ENCODE measurements around the gene STRIP2.
"Not testable (repeated sequence)": the region's sequence is repeated elsewhere in the genome, so short reads cannot be mapped to it uniquely, and the experiment has no call there.

Gene STRIP2, protein sequence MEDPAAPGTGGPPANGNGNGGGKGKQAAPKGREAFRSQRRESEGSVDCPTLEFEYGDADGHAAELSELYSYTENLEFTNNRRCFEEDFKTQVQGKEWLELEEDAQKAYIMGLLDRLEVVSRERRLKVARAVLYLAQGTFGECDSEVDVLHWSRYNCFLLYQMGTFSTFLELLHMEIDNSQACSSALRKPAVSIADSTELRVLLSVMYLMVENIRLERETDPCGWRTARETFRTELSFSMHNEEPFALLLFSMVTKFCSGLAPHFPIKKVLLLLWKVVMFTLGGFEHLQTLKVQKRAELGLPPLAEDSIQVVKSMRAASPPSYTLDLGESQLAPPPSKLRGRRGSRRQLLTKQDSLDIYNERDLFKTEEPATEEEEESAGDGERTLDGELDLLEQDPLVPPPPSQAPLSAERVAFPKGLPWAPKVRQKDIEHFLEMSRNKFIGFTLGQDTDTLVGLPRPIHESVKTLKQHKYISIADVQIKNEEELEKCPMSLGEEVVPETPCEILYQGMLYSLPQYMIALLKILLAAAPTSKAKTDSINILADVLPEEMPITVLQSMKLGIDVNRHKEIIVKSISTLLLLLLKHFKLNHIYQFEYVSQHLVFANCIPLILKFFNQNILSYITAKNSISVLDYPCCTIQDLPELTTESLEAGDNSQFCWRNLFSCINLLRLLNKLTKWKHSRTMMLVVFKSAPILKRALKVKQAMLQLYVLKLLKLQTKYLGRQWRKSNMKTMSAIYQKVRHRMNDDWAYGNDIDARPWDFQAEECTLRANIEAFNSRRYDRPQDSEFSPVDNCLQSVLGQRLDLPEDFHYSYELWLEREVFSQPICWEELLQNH

DNA sequence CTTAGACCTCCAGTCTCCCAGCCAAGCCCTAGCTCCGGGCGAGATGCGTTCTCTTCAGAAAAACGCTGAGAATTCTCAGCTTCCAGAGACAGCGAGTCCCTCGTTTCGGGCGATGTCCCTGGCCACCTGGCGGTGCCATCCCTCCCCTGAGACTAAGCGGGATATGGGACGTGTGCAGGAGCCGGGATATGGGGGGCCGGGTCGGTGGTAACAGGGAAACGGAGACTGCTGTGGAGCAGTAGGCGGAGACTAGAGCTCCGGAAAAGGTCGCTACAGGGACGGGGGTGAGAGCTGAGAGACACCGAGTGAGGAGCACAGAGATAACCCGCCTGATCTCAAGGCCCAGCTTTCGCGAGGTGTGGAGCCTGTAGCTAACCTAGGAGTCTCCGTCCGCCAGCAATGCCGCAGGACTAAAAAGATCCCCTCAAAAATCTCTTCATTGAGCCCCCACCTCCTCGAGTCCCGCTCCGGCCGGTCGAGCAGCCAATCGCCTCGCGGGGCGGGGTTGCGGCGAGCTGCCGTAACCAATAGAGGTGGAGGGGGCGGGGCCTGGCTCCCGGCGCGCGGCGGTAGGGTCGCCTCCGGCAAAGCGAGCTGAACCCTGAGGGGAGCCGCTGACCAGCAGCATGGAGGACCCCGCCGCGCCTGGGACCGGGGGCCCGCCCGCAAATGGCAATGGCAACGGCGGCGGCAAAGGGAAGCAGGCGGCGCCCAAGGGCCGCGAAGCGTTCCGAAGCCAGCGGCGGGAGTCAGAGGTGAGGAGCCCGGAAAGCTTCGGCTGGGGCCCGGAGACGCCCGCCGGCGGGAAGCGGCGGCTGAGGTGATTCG lies at the start of gene STRIP2:
TSS of gene STRIP2 (plus strand) at position 586 of the 828 bp plus-strand sequence. CDS start at position 627, 41 bp downstream.
- DNase-seq = peak; percentile 92

DNA sequence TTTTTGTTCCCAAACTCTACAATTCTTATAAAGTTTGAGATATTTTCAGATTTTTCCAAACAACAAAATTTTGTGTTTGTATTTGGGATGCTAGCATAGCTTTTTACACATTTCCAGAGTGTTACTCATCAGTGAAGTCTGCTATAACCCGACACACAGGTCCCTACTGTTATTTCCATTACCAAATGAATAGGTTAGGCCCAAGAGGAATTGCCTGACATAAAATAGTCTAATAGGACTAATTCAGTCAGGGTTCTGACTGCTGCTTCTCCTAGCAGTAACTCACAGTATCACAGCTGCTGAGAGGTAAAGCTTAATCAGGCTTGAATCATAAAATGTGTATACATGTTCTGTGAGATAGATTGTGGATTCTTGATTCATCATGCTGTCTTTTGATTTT lies 49.1 kb upstream of the STRIP2 start:
- DNase-seq = no peak

DNA sequence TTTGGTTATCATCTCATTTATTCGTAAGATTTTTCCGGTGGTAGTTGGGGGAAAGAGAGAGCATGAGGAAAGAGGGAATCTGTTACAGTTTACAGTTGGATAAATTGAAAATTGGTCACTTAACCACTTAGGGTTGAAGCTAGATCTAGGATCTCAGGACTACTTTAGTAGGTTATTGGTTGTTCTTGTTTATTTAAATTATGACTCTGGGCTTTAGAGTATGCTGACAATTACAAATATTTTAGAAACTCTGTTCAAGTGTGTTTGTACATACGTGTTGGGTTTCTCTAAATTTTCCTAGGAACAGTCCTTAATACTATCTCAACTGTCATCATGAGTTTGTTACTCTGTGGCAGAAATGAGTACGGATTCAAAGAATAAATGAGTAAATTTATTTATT lies 48.6 kb upstream of the STRIP2 start:
- no peak for DNase-seq

DNA sequence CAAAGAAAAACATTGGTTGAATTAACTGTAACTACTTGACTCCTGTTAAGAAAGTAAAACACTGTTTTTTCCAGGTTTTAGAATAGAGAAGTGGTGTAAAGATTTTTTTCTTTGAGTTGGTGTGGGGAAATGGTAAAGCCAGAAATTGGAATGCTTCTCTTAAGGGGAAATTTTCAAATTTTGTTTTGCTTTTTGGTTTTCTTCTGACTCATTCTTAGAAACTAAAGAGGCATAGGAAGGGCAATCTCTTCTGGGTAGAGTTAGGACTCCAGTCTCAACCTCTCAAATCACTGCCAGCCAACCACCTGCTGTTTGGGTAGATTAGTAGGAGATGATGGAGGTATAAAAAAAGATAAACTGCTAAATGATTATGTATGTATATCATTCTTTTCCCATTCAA lies 47.7 kb upstream of the STRIP2 start:
- no peak for DNase-seq

DNA sequence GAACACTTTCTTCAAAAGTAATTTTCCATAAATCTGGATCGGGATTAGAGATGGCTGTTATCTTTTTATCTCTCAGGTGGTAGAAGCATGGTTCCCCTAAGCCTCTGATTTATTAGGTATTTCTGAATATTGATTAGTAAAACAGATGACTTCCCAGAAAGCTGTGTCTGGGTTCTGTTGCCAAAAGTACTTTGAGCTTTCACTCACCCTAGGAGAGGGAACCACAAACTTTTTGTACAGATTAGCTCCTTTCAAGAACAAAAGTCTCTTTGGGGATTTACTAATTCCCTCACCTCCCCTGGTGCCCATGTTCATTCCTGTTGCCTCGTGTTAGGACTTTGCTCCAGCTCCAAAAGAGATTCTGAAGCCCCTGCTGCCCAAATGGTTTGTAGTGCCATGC lies 46.7 kb upstream of the STRIP2 start:
- DNase-seq = no peak

DNA sequence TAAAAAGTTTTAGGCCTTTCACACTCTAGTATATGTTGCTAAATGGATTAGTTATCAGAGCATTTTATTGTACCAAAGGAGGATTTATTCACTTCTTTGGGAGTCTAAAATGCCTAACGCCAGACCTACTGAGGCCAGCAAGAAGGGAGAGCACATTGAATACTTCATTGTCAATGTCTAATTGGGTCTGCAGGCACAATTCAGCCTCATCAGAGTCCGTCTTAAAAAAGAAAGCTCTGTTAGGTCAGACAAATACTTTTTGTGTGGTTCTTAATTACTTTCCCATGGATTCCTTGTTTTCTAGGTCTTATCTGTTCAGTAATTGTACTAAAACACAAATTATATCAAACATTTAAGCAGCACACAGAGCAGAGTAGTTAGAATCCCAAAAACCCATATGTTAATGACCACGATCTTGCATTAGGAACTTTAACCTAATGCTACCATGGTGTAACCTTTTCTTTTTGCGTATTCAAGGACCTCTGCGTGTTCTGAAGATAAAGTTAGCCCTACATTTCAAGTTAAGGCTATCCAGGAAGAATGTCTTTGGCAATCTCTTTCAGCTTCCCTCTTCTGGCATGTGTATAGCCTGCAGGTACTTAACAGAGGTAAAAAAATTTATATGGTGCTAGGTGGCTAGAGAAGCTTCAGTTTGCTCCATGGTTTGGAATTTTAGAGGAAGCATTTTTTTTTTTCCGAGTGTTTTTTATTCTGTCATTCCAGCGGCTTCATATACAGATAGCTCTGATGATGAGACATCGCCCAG lies 45.7 kb upstream of the STRIP2 start:
- no peak for DNase-seq

DNA sequence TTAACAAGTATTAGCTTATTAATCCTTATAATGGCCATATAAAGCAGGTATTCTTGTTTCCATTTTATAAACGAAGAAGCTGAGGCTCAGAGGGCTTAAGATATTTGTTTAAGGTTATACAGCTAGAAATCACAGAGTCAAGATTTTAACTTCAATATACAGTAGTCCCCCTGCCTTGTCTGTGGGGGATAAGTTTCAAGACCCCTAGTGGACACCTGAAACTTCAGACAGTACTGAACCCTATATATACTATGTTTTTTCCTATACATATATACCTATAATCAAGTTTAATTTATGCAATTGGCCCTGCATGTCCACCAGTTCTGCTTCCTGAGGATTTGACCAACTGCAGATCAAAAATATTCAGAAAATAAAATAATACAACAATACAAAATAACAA lies 44.4 kb upstream of the STRIP2 start:
- no peak for DNase-seq

DNA sequence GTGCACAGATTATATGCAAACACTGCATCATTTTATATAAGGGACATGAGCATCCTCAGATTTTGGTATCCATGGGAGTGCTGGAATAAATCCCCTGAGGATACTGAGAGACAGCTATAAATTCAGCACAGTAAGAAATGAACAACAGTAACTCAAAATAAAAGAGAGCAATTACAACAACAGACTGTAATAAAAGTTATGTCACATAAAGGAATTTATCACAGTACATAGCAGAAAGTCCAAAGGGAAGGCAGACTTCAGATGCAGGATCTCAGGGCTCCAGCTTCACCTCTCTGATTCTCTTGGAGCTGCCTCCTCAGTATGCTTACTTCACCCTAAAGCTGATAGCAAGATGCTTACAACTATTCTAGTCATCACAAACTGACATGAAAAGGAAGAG lies 43.9 kb upstream of the STRIP2 start:
- no peak for DNase-seq

DNA sequence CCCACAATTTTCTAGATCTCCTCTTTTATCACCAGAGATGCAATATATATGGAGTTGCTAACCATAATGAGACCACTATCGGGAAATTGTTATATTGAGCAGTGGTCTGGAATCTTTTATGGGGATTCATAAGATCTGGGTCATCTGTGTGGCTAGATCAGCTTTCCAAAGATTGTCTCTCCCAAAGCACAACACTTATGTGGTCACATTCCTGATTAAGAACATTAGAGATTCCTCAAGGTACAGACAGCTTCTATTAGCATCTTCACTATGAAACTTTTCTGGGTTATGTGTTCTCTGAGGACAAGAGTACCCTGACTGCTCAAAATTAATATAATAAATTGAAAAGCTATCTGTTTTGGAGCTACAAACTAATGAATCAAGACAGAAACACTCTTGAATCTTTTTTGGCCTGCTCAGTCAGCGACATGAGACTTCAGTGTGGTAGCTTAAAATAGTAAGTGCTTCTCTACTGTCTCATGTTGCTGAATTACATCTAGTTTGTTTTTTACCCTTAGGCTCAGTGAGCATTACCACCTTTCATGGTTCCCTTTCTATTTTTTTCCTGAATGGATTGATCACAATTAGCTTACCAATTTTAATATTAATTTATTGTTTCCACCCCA lies 42.6 kb upstream of the STRIP2 start:
- DNase-seq = no peak

DNA sequence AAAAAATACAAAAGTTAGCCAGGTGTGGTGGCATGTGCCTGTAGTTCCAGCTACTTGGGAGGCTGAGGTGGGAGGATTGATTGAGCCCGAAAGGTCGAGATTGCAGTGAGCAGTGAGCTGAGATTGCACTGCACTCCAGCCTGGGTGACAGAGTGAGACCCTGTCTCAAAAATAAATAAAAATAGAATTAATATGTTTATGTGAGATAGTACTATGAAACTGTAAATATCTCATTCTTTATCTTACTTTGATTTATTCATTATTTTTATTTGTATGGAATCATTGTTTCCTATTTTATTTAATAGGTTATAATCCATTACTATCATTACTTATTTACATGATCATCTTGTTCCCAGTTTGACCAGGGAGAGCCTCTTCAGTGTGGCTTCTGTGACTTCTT lies 41.0 kb upstream of the STRIP2 start:
- DNase-seq = no peak

DNA sequence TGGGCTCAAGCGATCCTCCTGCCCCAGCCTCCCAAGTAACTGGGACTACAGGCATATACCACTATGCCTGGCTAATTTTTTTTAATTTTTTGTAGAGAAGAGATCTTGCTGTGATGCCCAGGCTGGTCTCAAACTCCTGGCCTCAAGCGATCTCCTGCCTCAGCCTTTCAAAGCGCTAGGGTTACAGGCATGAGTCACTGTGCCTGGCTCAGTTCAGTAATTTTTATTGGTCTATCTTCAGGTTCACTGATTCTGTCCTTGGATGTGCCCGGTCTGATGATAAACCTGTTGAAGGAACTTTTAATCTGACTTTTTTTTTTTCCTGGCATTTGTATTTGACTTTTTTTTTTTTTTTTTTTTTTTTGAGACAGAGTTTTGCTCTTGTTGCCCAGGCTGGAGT lies 40.1 kb upstream of the STRIP2 start:
- no peak for DNase-seq

DNA sequence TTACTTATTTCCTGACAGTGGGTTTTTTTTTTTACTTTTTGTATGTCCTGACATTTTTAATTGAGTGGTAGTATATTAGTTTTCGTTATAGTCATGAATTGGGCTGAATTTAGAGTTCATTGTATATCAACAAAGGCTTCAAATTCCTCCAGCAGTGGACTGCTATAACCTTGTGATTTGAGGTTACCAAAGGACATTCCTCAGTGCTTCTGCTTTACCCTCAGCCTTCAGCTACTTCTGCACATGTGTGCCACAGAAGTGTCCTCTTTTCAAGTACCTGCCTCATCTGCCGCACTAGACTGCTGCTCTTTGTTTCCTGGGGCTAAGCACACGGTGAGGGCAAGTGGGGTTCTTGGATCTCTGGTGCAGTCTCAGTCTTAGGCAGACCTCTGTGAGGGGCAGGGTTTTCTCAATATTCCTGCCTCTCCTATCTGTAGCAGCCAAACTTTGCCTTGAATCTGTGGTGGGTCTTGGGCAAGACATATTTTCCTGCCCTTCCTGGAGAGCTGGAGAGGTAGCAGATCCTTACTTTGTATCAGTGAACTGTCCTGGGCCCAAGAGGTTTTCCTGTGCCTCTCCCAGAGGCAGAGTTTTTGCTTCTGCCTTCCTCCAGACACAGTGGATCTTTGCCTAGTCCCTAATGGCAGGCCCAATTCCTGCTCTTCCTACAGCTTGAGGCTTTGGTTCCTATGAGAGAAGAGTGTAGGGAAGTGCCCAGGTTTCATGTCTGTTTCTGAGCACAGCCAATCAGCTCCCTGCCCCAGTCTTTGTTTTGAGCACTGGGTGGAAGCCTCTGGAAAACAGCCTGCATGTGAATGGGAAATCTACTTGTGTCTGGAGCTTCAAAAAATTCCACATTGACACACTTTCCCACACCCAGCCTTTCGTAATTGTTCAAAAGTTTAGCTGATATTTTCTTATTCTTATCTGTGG lies 39.0 kb upstream of the STRIP2 start:
- no peak for DNase-seq

DNA sequence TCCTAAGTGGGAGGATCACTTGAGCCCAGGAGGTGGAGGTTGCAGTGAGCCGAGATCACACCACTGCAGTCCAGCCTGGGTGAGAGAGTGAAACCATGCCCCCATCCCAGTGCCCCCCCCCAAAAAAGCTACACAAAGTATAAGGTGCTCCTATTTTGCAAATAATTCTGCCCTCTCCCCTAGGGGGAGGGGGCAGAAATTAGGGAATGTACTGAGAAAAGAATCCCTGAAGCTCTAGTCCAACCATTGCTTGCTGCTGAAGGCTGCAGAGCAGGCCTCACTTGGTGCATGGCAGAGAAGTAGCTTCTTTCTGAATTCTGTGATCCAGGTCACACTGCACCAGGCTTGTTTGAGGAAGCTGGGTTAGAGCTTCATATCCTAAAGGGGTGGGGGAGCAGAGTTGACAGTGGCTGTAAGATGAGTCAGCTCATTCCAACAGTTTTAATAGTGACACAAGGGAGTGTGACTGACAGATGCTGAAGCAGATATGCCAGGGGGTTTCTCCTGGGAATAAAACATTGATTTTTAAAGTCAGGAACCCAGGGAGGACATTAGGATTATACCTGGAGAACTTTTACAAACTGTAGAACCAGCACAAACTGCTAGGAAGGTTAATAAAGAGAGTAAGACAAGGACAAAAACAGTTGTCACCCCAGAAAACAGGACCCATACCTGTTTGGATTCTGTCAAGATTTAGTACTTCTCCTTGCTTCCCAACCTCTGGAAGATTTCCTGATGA lies 32.8 kb upstream of the STRIP2 start:
- DNase-seq = no peak

DNA sequence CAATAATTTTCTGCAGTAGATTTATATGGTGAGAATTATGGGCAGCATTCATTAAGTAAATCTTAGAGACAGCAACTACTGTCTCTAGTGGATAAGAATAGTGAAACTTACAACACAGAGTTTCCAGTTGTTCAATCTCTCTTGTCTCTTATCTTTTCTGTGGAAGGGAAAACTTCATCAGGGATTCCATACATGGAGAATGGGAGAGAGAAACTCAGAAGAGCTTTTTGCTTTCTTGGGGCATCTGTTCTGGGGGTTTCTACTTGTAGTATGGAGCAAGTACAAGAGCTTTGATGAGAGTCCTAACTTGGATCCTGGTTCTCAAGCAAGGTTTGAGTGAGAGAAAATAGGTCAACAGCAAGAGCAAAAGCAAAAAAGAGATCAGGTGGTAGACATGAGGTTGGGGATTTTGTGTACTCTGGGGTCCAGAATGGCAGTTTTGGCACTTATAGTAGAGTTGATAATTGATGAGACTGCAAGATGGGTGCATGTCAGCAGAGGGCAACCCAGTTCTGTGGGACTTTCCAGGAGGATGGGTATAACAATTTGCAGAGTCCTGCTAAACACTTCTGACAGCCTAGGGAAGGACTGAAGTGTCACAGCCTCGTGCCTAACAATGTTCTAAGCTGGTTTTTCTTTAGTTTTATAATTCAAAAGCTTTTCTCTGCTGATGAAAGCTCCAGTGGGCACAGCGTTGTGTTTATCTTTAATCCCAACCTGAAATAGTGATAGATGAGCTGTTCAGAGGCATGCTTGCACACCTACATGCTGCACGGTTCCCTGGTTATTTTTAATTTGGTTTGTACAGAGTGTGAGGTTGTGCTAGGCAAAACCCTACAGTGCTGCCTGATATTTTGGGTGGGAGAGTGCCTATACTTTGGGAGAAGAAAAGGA lies 32.0 kb upstream of the STRIP2 start:
- peak; percentile 7 for DNase-seq

DNA sequence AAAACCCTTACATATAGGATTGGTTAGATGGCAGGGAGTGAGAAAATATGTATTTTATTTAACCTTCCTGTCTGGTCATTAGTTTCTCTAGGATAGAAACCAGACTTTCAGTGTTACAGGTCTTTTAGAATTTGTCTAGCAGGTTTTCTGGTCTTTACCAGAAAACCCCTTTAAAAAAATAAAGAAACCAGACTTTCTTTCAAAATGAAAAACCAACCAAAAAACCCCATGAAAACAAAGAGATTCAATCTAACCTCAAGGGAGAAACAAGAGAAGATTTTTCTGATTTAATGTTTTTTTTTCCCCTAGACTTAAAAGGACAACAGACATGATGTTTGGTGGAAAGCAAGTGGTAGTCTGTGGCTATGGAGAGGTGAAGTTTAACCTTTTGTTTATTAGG lies 28.7 kb upstream of the STRIP2 start:
- no peak for DNase-seq

DNA sequence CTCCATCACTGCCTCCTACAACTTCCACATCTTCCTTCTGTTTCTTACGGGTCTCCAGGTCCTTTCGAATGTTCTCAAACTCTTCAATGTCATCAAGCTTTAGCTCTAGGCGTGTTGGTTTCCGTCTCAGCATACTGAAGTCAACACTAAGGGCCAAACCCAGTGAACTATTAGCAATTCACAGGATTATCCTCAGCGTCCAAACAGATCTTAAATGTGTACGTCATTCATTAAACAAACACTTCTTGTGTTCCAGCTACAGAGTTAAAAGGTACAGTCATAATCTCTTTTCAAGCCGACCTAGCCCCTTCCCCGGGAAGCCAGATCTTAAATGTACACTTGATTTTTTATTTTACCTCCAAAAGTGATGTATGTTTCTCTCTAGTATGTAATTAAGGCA lies 24.0 kb upstream of the STRIP2 start:
- DNase-seq = not testable (repeated sequence)

DNA sequence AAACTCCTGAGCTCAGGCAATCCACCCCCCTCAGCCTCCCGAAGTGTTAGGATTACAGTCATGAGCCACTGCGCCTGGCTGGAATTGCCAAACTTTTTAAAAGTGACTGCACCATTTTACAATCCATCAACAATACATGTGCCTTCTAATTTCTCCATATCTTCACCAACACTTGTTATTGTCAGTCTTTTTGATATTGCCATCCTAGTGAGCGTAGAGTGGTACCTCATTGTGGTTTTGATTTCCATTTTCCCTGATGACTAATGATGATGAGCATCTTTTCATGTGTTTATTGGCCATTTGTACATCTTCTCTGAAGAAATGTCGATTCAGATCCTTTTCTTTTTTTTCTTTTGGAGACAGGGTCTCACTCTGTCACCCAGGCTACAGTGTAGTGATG lies 21.7 kb upstream of the STRIP2 start:
- DNase-seq = no peak

DNA sequence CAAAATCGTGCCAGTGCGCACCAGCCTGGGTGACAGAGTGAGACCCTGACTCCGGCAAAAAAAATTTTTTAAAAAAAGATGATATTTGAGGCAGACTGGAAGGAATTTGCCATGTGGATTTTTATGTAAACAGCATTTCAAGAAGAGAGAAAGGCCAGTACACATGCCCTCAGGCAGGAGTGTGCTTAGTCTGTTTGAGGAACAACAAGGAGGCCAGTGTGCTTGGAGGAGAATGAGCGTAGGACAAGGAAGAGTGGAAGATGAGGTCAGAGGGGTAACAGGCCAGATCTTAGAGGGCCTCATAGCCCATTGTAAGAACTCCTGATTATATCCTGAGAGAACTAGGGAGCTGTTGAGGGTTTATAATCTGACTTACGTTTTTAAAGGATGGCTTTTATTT lies 17.2 kb upstream of the STRIP2 start:
- DNase-seq = no peak

DNA sequence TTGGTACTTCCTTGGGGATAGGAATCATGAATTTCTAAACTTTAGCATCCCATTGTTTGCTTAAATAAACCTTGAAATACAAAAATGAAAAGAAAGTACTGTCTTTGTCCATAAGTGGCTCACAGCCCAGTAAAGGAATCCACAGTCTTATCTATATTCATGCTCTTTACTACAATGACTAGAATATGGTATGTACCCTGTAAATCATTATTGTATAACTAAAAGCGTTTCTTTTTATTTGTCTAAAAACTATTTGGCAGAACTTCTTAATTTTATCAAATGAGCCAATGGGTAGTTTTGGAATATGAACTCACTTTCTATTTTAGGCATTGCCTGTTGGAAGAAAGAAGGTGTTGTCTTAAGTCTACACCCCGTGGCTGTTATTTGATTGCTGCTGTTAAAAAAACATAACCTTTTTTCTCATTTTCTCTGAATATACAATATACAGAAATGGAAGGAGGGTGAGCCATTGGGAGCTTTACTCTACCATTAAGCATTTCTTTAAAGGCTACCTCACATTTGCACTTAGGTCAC lies 12.4 kb upstream of the STRIP2 start:
- no peak for DNase-seq

Data from CD4-positive, alpha-beta T cell treated with Interleukin-17A for 4 hours (primary cell).